Measurements from ENCODE around the gene MRPL19. TPM values are rescaled to one million over a fixed set of nuclear protein-coding genes. Genes with fewer than 3 reads are reported as not detected.

MRPL19 gene
- total and polyA plus RNA-seq, 2 experiments from 2014 or later, result 65.5 to 149 TPM

- H3K4me1 ChIP-seq (ENCODE audit: insufficient read depth), result no peaks in the 10 kb centered on the region
- no peak overlapping the region for H3K4me3 ChIP-seq
- no peak overlapping the region for H2AFZ ChIP-seq
- no peaks in the 10 kb centered on the region for H4K20me1 ChIP-seq (replicated peaks; ENCODE audit: insufficient read depth)
- no peaks in the 10 kb centered on the region for H3F3A ChIP-seq (replicated peaks; ENCODE audit: low read depth)
- no peak overlapping the region for H3K4me2 ChIP-seq
- peak; percentile 28 for DNase-seq (ENCODE audit: low spot score)
- no peaks in the 10 kb centered on the region for H3K27me3 Mint-ChIP-seq (ENCODE audit: insufficient read depth, low read depth, poor library complexity)
- H3K36me3 ChIP-seq (ENCODE audit: insufficient read depth), result no peaks in the 10 kb centered on the region
- peaks cover 5% of the 10 kb centered on the region; the same call in 1 of the 2 replicates for H3K9me2 ChIP-seq (ENCODE audit: insufficient read depth)
- H3K4me3 Mint-ChIP-seq, result no peak overlapping the region
- H3K4me1 Mint-ChIP-seq, result no peaks in the 10 kb centered on the region
- H3K27ac ChIP-seq (ENCODE audit: low read depth), result no peak overlapping the region
- no peaks in the 10 kb centered on the region for H3K79me2 ChIP-seq (replicated peaks; ENCODE audit: insufficient read depth)
- H3K27me3 ChIP-seq (ENCODE audit: insufficient read depth), result no peaks in the 10 kb centered on the region
- ATAC-seq, result no peak
- peaks cover 2% of the 10 kb centered on the region; the same call in 1 of the 3 replicates for H3K36me3 Mint-ChIP-seq (ENCODE audit: low read depth)
- peaks cover 6% of the 10 kb centered on the region; the same call in 2 of the 3 replicates for H3K9me3 Mint-ChIP-seq
- no peak for TF ChIP-seq EZH2phosphoT487 (IDR thresholded peaks at IDR 0.05; ENCODE audit: unreplicated experiment)
- TF ChIP-seq ZNF114 (CRISPR knock-in tag; IDR thresholded peaks at IDR 0.05), result no peak
- TF ChIP-seq CTCF (conservative IDR thresholded peaks at IDR 0.05; ENCODE audit: low read depth in 2 of 2), result peak; percentile 52 to 53
- TF ChIP-seq REST (IDR thresholded peaks at IDR 0.05; ENCODE audit: unreplicated experiment), result no peak
- H3K27ac Mint-ChIP-seq, result no peak overlapping the region
Observed at GRCh38 chr2:75729861-75730260, 83.3 kb downstream of the MRPL19 start.

- H3K4me3 ChIP-seq, result no peak overlapping the region
- no peak overlapping the region for H3K27ac Mint-ChIP-seq
- peaks cover 2% of the 10 kb centered on the region; the same call in 1 of the 3 replicates for H3K36me3 Mint-ChIP-seq (ENCODE audit: low read depth)
- H3K4me1 ChIP-seq (ENCODE audit: insufficient read depth), result no peaks in the 10 kb centered on the region
- TF ChIP-seq ZNF462 (CRISPR knock-in tag; IDR thresholded peaks at IDR 0.05) (no peak), NANOG (IDR thresholded peaks at IDR 0.05; ENCODE audit: borderline replicate concordance) (no peak)
- no peak overlapping the region for H2AFZ ChIP-seq
- no peaks in the 10 kb centered on the region for H3K27me3 ChIP-seq (ENCODE audit: insufficient read depth)
- H3F3A ChIP-seq (replicated peaks; ENCODE audit: low read depth), result no peaks in the 10 kb centered on the region
- H3K4me1 Mint-ChIP-seq, result no peaks in the 10 kb centered on the region
- H3K79me2 ChIP-seq (replicated peaks; ENCODE audit: insufficient read depth), result no peaks in the 10 kb centered on the region
- H3K27ac ChIP-seq (ENCODE audit: low read depth), result no peak overlapping the region
- ATAC-seq (no peak), DNase-seq (ENCODE audit: low spot score) (no peak)
- H3K36me3 ChIP-seq (ENCODE audit: insufficient read depth), result no peaks in the 10 kb centered on the region
- H3K27me3 Mint-ChIP-seq (ENCODE audit: insufficient read depth, low read depth, poor library complexity), result no peaks in the 10 kb centered on the region
- H3K9me3 Mint-ChIP-seq, result peaks cover 6% of the 10 kb centered on the region; the same call in 2 of the 3 replicates
- H4K20me1 ChIP-seq (replicated peaks; ENCODE audit: insufficient read depth), result no peaks in the 10 kb centered on the region
- H3K9me2 ChIP-seq (ENCODE audit: insufficient read depth), result peaks cover 10% of the 10 kb centered on the region; the same call in 1 of the 2 replicates
- no peak overlapping the region for H3K4me3 Mint-ChIP-seq
- no peak overlapping the region for H3K4me2 ChIP-seq
Observed at GRCh38 chr2:75736276-75736675, 89.7 kb downstream of the MRPL19 start.

All from GM23338 (cell line).